ENCODE measurements around the gene ANKRA2. TPM values are rescaled to one million over a fixed set of nuclear protein-coding genes. Genes with fewer than 3 reads are reported as not detected.

ANKRA2 gene
- total and polyA plus RNA-seq, 9 of the 15 experiments (the other 6 are each of a cell fraction or from before 2014, with no cell fraction given), result 7.9 to 28.7 (median 12.8) TPM

GRCh38 chr5:73607228-73607627, 41.8 kb upstream of the ANKRA2 start:
- DNase-seq (ENCODE audit: extremely low read depth in 1 of 4, low spot score in 3 of 4), result no peak
- no peak for ATAC-seq
- no TSS peak for BruUV-seq (replicated peaks)
- Histone ChIP-seq H3K4me1 (replicated peaks in 1 of 2; ENCODE audit: control insufficient read depth in 2 of 2, insufficient read depth in 2 of 2, low read length in 2 of 2) (no peaks in the 10 kb centered on the region), H3K79me2 (ENCODE audit: control insufficient read depth, insufficient read depth, low read length) (no peaks in the 10 kb centered on the region), H3K4me2 (ENCODE audit: insufficient read depth, low read length) (no peak overlapping the region), H4K20me1 (replicated peaks; ENCODE audit: control insufficient read depth, insufficient read depth, low read length) (no peaks in the 10 kb centered on the region), H3K27me3 (ENCODE audit: control insufficient read depth in 2 of 2, insufficient read depth in 2 of 2, low read length in 2 of 2) (no peaks in the 10 kb centered on the region), H3K27ac (ENCODE audit: extremely low read depth, low read depth, low read length) (no peak overlapping the region), H3K9me1 (ENCODE audit: control insufficient read depth, insufficient read depth, low read length) (no peaks in the 10 kb centered on the region), H3K9me3 (replicated peaks; ENCODE audit: control insufficient read depth, insufficient read depth, low read depth, low read length) (no peaks in the 10 kb centered on the region), H2AFZ (ENCODE audit: low read depth, low read length) (no peak overlapping the region), H3K9ac (ENCODE audit: insufficient read depth in 1 of 2, low read depth in 2 of 2, low read length in 2 of 2) (no peak overlapping the region), H3K4me3 (no peak overlapping the region), H3K36me3 (ENCODE audit: control insufficient read depth, insufficient read depth, low read length) (no peaks in the 10 kb centered on the region)
- ChIA-PET POLR2A (no interaction called here), CTCF (ENCODE audit: low intra/inter-chr PET ratio) (no interaction called here)
- no peak for TF ChIP-seq NFATC3 (IDR thresholded peaks at IDR 0.05)
- TF ChIP-seq TFAM (CRISPR knock-in tag; conservative IDR thresholded peaks at IDR 0.05), result no peak
- TF ChIP-seq NFXL1 (CRISPR knock-in tag; IDR thresholded peaks at IDR 0.05), result no peak
- no peak for TF ChIP-seq RNF219 (CRISPR knock-in tag; IDR thresholded peaks at IDR 0.05)
- TF ChIP-seq CXXC5 (CRISPR knock-in tag; IDR thresholded peaks at IDR 0.05), result no peak
- TF ChIP-seq MEF2D (tag; conservative IDR thresholded peaks at IDR 0.05; ENCODE audit: low read depth), result no peak
- FAIRE-seq, result no peak
- in situ Hi-C loops (cut with MboI) (no loop called here), intact Hi-C loops (cut with micrococcal nuclease) (no loop called here)
